ENCODE results near the gene CLN5. TPM values are rescaled to one million over a fixed set of nuclear protein-coding genes. Genes with fewer than 3 reads are reported as not detected.

CLN5 gene
- polyA plus RNA-seq, 1 donor from 2014 or later = 25.9 TPM

DNA sequence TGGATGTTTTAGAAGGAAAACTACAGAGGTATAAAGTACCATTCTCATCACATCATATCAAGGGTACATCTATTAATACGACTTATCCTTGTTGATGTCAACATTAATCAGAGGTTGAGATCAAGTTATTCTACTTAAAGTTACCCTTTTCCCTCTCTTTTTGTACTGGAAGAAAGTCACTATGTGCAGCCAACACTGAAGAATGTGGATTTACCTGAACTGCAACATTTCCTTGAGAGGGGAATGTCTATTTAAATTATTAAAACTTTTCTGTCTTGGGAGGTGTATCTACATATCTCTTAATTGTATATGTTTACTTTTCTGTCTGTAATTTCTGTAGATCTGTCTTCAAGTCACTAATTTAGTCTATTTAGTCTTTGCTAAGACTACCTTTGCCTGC is 37.6 kb downstream of the CLN5 start:
- no peak overlapping the region for H3K27ac ChIP-seq (ENCODE audit: low read length)
- H3K79me2 ChIP-seq (replicated peaks; ENCODE audit: insufficient read depth, low read length) = peaks cover 20% of the 10 kb centered on the region
- H3K9me3 ChIP-seq (ENCODE audit: low read length) = no peaks in the 10 kb centered on the region
- no peak for TF ChIP-seq TAF1 (IDR thresholded peaks at IDR 0.05; ENCODE audit: low read depth)
- TF ChIP-seq REST (IDR thresholded peaks at IDR 0.05; ENCODE audit: borderline replicate concordance) = no peak
- TF ChIP-seq POLR2AphosphoS5 (IDR thresholded peaks at IDR 0.05) = no peak
- no peak for TF ChIP-seq SMC3 (conservative IDR thresholded peaks at IDR 0.05; ENCODE audit: poor library complexity)
- H2AFZ ChIP-seq (ENCODE audit: low read depth, low read length) = no peak overlapping the region
- no peak overlapping the region for H3K4me2 ChIP-seq (ENCODE audit: low read length)
- no peaks in the 10 kb centered on the region for H3K9me2 ChIP-seq (ENCODE audit: insufficient read depth, low read length)
- H4K20me1 ChIP-seq (ENCODE audit: insufficient read depth) = peaks cover 11% of the 10 kb centered on the region
- no peak overlapping the region for H3K9ac ChIP-seq (ENCODE audit: low read length)
- no peaks in the 10 kb centered on the region for H3F3A ChIP-seq (ENCODE audit: insufficient read depth, low read length, poor library complexity, severe bottlenecking)
- H3K36me3 ChIP-seq (ENCODE audit: insufficient read depth, low read length) = no peaks in the 10 kb centered on the region
- no peaks in the 10 kb centered on the region for H3K27me3 ChIP-seq (ENCODE audit: insufficient read depth, low read depth, low read length)
- H3K4me3 ChIP-seq (ENCODE audit: low read length) = no peak overlapping the region

DNA sequence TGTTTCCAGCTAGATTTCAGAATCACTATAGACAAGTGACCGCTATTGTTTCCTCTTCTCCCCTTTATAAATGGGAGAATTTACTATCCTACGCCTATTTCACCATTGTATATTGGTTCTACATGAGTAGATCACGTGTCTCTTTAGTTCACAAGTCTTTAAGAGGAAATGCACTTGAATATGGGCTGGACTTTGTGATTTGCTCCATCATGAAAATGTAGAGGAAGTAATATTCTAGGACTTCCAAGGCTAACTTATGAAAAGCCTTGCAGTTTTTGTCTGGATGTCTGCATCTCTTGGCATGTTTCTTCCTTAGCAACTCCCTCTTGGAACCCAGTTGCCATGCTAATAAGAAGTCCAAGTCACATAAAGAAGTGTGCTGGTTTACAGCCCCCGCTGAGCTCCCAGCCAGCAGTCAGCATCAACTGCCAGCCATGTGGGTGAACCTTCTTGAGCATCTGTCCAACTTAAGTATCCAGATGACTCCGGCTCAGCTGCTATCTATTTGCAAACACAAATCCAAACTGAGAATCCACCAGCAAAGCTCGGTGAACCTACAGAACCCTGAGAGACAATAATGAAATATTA is 39.9 kb downstream of the CLN5 start:
- no peak for TF ChIP-seq POLR2AphosphoS5 (IDR thresholded peaks at IDR 0.05)
- TF ChIP-seq EZH2 (IDR thresholded peaks at IDR 0.05; ENCODE audit: borderline replicate concordance, insufficient read depth, low read length, poor library complexity, severe bottlenecking) = no peak
- no peak for TF ChIP-seq RAD21 (conservative IDR thresholded peaks at IDR 0.05)
- TF ChIP-seq REST (IDR thresholded peaks at IDR 0.05; ENCODE audit: borderline replicate concordance) = no peak
- TF ChIP-seq, protein P1, sequence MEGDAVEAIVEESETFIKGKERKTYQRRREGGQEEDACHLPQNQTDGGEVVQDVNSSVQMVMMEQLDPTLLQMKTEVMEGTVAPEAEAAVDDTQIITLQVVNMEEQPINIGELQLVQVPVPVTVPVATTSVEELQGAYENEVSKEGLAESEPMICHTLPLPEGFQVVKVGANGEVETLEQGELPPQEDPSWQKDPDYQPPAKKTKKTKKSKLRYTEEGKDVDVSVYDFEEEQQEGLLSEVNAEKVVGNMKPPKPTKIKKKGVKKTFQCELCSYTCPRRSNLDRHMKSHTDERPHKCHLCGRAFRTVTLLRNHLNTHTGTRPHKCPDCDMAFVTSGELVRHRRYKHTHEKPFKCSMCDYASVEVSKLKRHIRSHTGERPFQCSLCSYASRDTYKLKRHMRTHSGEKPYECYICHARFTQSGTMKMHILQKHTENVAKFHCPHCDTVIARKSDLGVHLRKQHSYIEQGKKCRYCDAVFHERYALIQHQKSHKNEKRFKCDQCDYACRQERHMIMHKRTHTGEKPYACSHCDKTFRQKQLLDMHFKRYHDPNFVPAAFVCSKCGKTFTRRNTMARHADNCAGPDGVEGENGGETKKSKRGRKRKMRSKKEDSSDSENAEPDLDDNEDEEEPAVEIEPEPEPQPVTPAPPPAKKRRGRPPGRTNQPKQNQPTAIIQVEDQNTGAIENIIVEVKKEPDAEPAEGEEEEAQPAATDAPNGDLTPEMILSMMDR (IDR thresholded peaks at IDR 0.05; ENCODE audit: poor library complexity, severe bottlenecking) = no peak
- TF ChIP-seq SMC3 (conservative IDR thresholded peaks at IDR 0.05; ENCODE audit: poor library complexity) = no peak
- no peak for TF ChIP-seq MXI1 (conservative IDR thresholded peaks at IDR 0.05; ENCODE audit: poor library complexity, severe bottlenecking)
- no peak for TF ChIP-seq EP300 (conservative IDR thresholded peaks at IDR 0.05; ENCODE audit: poor library complexity, severe bottlenecking)
- TF ChIP-seq TAF1 (IDR thresholded peaks at IDR 0.05; ENCODE audit: low read depth) = no peak
- no peak overlapping the region for H2AFZ ChIP-seq (ENCODE audit: low read depth, low read length)
- H3K27ac ChIP-seq (ENCODE audit: low read length) = no peak overlapping the region

More for the DNA sequence above, 39.9 kb downstream of the CLN5 start:
- Histone ChIP-seq H3K4me3 (ENCODE audit: low read length) (no peak overlapping the region), H3K27me3 (ENCODE audit: insufficient read depth, low read depth, low read length) (no peaks in the 10 kb centered on the region), H4K20me1 (ENCODE audit: insufficient read depth) (no peaks in the 10 kb centered on the region), H3K9me2 (ENCODE audit: insufficient read depth, low read length) (no peaks in the 10 kb centered on the region), H3K36me3 (ENCODE audit: insufficient read depth, low read length) (no peaks in the 10 kb centered on the region), H3K9me3 (ENCODE audit: low read length) (no peaks in the 10 kb centered on the region), H3K9ac (ENCODE audit: low read length) (no peak overlapping the region), H3F3A (ENCODE audit: insufficient read depth, low read length, poor library complexity, severe bottlenecking) (no peaks in the 10 kb centered on the region), H3K4me2 (ENCODE audit: low read length) (no peak overlapping the region), H3K79me2 (replicated peaks; ENCODE audit: insufficient read depth, low read length) (no peaks in the 10 kb centered on the region)
